ENCODE data around the gene ANKRD62. TPM values are rescaled to one million over a fixed set of nuclear protein-coding genes. Genes with fewer than 3 reads are reported as not detected.

The ANKRD62 gene
- total and polyA plus RNA-seq, 2 of the 4 experiments (the other 2 are of a cell fraction): not detected

DNA sequence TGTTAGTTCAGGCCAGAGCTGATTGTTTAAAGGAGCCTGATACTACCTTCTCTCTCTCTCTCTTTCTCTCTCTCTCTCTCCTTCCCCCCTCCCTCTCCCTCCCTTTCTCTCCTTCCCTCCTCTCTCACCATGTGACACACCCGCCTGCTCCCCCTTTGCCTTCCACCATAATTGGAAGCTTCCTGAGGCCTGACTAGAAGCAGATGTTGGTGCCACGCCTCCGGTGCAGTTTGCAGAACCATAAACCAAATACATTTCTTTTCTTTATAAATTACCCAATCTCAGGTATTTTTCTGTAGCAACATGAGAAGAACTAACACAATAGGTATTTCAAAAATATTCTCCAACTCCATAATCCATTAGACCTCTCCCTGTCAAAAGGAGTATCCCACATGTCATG, 62.4 kb downstream of the ANKRD62 start:
- H2AK5ac ChIP-seq (ENCODE audit: low read depth, low read length): no peak overlapping the region
- H2BK5ac ChIP-seq (ENCODE audit: low read depth, low read length, poor library complexity, severe bottlenecking): no peak overlapping the region
- no peak overlapping the region for H4K8ac ChIP-seq (ENCODE audit: low read depth in 2 of 2, low read length in 2 of 2)
- no peaks in the 10 kb centered on the region for H3K36me3 ChIP-seq (ENCODE audit: control insufficient read depth, insufficient read depth, low read length)
- ATAC-seq (ENCODE audit: low read depth) (no peak), DNase-seq (no peak)
- no peak overlapping the region for H3K18ac ChIP-seq (ENCODE audit: low read depth, low read length)
- no peak overlapping the region for H2AFZ ChIP-seq (replicated peaks; ENCODE audit: low read length, poor library complexity)
- no peak overlapping the region for H3K23ac ChIP-seq (ENCODE audit: low read depth, low read length)
- H3K9me3 ChIP-seq (ENCODE audit: control insufficient read depth, insufficient read depth, low read length): no peaks in the 10 kb centered on the region
- no peak overlapping the region for H2BK20ac ChIP-seq (ENCODE audit: low read depth, low read length)
- in situ Hi-C loops (cut with MboI; ENCODE audit: low sequenced_read_pairs) (no loop called here), intact Hi-C loops (cut with micrococcal nuclease) (no loop called here), dilution Hi-C loops (cut with HindIII; ENCODE audit: low sequenced_read_pairs, unreplicated experiment) (no loop called here)
- H3K27me3 ChIP-seq (ENCODE audit: control insufficient read depth, insufficient read depth, low read length): peaks cover 7% of the 10 kb centered on the region
- no peaks in the 10 kb centered on the region for H3K79me1 ChIP-seq (ENCODE audit: low read depth in 1 of 2, low read length in 2 of 2)
- H3K9ac ChIP-seq (ENCODE audit: low read depth, low read length): no peak overlapping the region
- no peak overlapping the region for H3K27ac ChIP-seq (ENCODE audit: insufficient read depth, low read length)
- no TSS peak for BruUV-seq (replicated peaks)
- no peak overlapping the region for H3K14ac ChIP-seq (replicated peaks; ENCODE audit: low read depth, low read length)
- ChIA-PET CTCF (no interaction called here), POLR2A (ENCODE audit: unreplicated experiment) (no interaction called here)
- TF ChIP-seq MAFK (IDR thresholded peaks at IDR 0.05; ENCODE audit: low read depth, low read length) (no peak), RFX5 (IDR thresholded peaks at IDR 0.05; ENCODE audit: low read depth, low read length) (no peak), CHD1 (IDR thresholded peaks at IDR 0.05; ENCODE audit: low read depth, low read length) (no peak), SMC3 (IDR thresholded peaks at IDR 0.05; ENCODE audit: low read depth, low read length) (no peak), BHLHE40 (IDR thresholded peaks at IDR 0.05; ENCODE audit: low read depth, low read length) (no peak), NFE2L2 (IDR thresholded peaks at IDR 0.05; ENCODE audit: low read depth, low read length) (no peak), POLR2A (IDR thresholded peaks at IDR 0.05; ENCODE audit: low read depth, low read length) (no peak), RAD21 (IDR thresholded peaks at IDR 0.05; ENCODE audit: low read length) (no peak), CEBPB (IDR thresholded peaks at IDR 0.05; ENCODE audit: low read depth, low read length) (no peak), FOS (IDR thresholded peaks at IDR 0.05; ENCODE audit: low read depth, low read length) (no peak)
- TF ChIP-seq, protein P1, sequence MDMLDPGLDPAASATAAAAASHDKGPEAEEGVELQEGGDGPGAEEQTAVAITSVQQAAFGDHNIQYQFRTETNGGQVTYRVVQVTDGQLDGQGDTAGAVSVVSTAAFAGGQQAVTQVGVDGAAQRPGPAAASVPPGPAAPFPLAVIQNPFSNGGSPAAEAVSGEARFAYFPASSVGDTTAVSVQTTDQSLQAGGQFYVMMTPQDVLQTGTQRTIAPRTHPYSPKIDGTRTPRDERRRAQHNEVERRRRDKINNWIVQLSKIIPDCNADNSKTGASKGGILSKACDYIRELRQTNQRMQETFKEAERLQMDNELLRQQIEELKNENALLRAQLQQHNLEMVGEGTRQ (IDR thresholded peaks at IDR 0.05; ENCODE audit: low read depth, low read length): no peak
- TF ChIP-seq, protein P2, sequence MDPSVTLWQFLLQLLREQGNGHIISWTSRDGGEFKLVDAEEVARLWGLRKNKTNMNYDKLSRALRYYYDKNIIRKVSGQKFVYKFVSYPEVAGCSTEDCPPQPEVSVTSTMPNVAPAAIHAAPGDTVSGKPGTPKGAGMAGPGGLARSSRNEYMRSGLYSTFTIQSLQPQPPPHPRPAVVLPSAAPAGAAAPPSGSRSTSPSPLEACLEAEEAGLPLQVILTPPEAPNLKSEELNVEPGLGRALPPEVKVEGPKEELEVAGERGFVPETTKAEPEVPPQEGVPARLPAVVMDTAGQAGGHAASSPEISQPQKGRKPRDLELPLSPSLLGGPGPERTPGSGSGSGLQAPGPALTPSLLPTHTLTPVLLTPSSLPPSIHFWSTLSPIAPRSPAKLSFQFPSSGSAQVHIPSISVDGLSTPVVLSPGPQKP (IDR thresholded peaks at IDR 0.05; ENCODE audit: borderline replicate concordance, low read depth, low read length): no peak
- TF ChIP-seq, protein P3, sequence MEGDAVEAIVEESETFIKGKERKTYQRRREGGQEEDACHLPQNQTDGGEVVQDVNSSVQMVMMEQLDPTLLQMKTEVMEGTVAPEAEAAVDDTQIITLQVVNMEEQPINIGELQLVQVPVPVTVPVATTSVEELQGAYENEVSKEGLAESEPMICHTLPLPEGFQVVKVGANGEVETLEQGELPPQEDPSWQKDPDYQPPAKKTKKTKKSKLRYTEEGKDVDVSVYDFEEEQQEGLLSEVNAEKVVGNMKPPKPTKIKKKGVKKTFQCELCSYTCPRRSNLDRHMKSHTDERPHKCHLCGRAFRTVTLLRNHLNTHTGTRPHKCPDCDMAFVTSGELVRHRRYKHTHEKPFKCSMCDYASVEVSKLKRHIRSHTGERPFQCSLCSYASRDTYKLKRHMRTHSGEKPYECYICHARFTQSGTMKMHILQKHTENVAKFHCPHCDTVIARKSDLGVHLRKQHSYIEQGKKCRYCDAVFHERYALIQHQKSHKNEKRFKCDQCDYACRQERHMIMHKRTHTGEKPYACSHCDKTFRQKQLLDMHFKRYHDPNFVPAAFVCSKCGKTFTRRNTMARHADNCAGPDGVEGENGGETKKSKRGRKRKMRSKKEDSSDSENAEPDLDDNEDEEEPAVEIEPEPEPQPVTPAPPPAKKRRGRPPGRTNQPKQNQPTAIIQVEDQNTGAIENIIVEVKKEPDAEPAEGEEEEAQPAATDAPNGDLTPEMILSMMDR (conservative IDR thresholded peaks at IDR 0.05; ENCODE audit: low read depth, low read length): no peak
- 57% methylated on average over 1 of the region's 3 CpGs; no CpG with 5 or more reads in 1 of the 2 experiments for WGBS, 2 experiments (ENCODE audit: extremely low coverage in 2 of 2, insufficient read length in 1 of 2)
- H4K5ac ChIP-seq (ENCODE audit: low read depth, low read length): no peak overlapping the region
- H3K4me1 ChIP-seq (ENCODE audit: control insufficient read depth, insufficient read depth, low read length): no peaks in the 10 kb centered on the region
- no peaks in the 10 kb centered on the region for H3K9me1 ChIP-seq (ENCODE audit: insufficient read depth, low read length)
- no peak overlapping the region for H2BK15ac ChIP-seq (ENCODE audit: low read depth, low read length)
- no peak overlapping the region for H3K4me3 ChIP-seq (ENCODE audit: insufficient read depth, low read depth, low read length)
- no peak overlapping the region for H2BK120ac ChIP-seq (ENCODE audit: low read depth, low read length)
- H2AK9ac ChIP-seq (replicated peaks; ENCODE audit: low read depth, low read length, poor library complexity): no peak overlapping the region
- H3K56ac ChIP-seq (ENCODE audit: extremely low read depth, insufficient read depth, low read length): no peak overlapping the region
- H3K4ac ChIP-seq (ENCODE audit: low read depth, low read length): no peak overlapping the region
- H4K20me1 ChIP-seq (ENCODE audit: insufficient read depth, low read length): no peaks in the 10 kb centered on the region
- H3K4me2 ChIP-seq (ENCODE audit: low read depth, low read length): no peak overlapping the region
- H4K91ac ChIP-seq (ENCODE audit: insufficient read depth, low read depth, low read length): no peak overlapping the region

Data from IMR-90 (cell line).